B cell (primary cell): ENCODE measurements around the gene PAPSS2.

Source experiments
- EZH2 ChIP-seq: IDR thresholded peaks from 2 replicates; pipeline ENCODE4 v1.6.1; 2012; ENCODE audit warnings: borderline replicate concordance, low read depth, mild to moderate bottlenecking, moderate library complexity, low read length; ENCODE audit not compliant: insufficient read depth, poor library complexity, severe bottlenecking
- TF ChIP-seq, protein P1 (sequence below): fragments of 200-600 bp; IDR thresholded peaks from one replicate; pipeline ENCODE4 v1.8.0; 2022; ENCODE audit warnings: antibody characterized with exemption, mild to moderate bottlenecking

DNA sequence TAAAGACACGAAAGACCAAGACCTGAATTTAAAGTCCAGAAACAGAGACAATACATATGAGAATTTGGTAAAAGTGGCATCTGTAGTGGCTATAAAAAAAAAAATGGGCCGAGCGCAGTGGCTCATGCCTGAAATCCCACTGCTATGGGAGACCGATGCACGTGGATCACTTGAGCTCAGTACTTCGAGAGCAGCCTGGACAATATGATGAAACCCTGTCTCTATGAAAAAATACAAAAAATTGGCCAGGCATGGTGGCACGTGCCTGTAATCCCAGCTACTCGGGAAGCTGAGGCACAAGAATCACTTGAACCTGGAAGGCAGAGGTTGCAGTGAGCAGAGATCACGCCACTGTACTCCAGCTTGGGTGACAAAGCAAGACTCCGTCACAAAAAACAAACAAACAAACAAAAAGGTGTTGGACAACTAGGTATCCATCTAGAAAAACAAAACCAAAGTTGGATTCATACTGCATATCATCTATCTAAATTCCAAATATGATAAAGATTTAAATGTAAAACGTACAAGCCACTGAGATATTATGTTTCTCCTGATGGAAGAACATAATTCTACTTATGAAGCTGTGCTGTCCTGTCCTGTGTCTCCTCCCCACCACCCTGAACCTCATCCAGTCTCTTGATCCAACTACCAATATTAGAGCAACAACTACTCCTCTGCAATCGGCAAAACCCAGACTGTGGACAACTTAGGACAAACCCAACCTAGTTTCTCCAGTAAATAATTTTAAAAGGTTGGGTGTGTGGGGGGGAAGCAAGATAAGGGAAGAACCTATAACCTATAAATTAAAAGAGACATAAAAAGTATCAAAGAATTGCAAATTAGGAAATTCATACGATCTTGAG is 104.6 kb downstream of the PAPSS2 start:
- TF ChIP-seq, protein P1, sequence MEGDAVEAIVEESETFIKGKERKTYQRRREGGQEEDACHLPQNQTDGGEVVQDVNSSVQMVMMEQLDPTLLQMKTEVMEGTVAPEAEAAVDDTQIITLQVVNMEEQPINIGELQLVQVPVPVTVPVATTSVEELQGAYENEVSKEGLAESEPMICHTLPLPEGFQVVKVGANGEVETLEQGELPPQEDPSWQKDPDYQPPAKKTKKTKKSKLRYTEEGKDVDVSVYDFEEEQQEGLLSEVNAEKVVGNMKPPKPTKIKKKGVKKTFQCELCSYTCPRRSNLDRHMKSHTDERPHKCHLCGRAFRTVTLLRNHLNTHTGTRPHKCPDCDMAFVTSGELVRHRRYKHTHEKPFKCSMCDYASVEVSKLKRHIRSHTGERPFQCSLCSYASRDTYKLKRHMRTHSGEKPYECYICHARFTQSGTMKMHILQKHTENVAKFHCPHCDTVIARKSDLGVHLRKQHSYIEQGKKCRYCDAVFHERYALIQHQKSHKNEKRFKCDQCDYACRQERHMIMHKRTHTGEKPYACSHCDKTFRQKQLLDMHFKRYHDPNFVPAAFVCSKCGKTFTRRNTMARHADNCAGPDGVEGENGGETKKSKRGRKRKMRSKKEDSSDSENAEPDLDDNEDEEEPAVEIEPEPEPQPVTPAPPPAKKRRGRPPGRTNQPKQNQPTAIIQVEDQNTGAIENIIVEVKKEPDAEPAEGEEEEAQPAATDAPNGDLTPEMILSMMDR, result no peak
- no peak for TF ChIP-seq EZH2
